PFSK-1 (cell line): ENCODE measurements around the gene PRR3.

Source experiments
- FOXP2 ChIP-seq: optimal IDR thresholded peaks from 2 replicates; pipeline ENCODE3; 2011; ENCODE audit warnings: borderline replicate concordance, control low read depth, inconsistent platforms; ENCODE audit not compliant: insufficient read depth; ENCODE audit errors: extremely low read length, extremely low read depth
- POLR2AphosphoS5 ChIP-seq: IDR thresholded peaks from 2 replicates; pipeline ENCODE4 v1.6.1; 2012; ENCODE audit warnings: low read depth, mild to moderate bottlenecking, control low read depth, low read length, moderate library complexity
- SIN3A ChIP-seq: IDR thresholded peaks from 2 replicates; pipeline ENCODE4 v1.6.1; 2012; ENCODE audit warnings: mild to moderate bottlenecking, low read length, moderate library complexity, borderline replicate concordance; ENCODE audit not compliant: insufficient read depth
- TAF1 ChIP-seq: IDR thresholded peaks from 2 replicates; pipeline ENCODE4 v1.6.1; 2012; ENCODE audit warnings: low read length, control low read depth, borderline replicate concordance; ENCODE audit not compliant: insufficient read depth
- TF ChIP-seq, protein P1 (sequence below), 2 experiments: IDR thresholded peaks; 2 replicates each; pipeline versions ENCODE4 v1.6.1 to v1.8.0; 2011 to 2012; ENCODE audit warnings: low read depth in 2 of 2, low read length in 2 of 2, control low read depth in 1 of 2, inconsistent platforms in 1 of 2, mild to moderate bottlenecking in 1 of 2, moderate library complexity in 1 of 2; ENCODE audit not compliant: insufficient read depth in 1 of 2

The PRR3 gene

DNA sequence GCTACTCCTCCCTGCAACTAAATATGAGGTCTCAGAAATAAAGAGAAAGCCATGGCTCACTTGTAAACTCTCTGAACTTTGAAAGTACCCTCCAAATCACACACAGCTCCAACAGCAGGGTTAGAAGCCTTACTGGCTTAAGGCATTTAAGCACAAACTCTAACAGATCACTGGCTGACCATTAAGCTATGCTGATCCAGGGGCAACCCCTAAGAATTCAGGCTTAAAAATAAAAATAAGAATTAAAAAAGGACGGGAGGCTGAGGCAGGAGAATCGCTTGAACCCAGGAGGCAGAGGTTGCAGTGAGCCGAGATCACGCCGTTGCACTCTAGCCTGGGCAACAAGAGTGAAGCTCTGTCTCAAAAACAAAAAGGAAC lies 45.9 kb upstream of the PRR3 start:
- TF ChIP-seq TAF1 (no peak), SIN3A (no peak), FOXP2 (no peak), POLR2AphosphoS5 (no peak)
- TF ChIP-seq, protein P1, sequence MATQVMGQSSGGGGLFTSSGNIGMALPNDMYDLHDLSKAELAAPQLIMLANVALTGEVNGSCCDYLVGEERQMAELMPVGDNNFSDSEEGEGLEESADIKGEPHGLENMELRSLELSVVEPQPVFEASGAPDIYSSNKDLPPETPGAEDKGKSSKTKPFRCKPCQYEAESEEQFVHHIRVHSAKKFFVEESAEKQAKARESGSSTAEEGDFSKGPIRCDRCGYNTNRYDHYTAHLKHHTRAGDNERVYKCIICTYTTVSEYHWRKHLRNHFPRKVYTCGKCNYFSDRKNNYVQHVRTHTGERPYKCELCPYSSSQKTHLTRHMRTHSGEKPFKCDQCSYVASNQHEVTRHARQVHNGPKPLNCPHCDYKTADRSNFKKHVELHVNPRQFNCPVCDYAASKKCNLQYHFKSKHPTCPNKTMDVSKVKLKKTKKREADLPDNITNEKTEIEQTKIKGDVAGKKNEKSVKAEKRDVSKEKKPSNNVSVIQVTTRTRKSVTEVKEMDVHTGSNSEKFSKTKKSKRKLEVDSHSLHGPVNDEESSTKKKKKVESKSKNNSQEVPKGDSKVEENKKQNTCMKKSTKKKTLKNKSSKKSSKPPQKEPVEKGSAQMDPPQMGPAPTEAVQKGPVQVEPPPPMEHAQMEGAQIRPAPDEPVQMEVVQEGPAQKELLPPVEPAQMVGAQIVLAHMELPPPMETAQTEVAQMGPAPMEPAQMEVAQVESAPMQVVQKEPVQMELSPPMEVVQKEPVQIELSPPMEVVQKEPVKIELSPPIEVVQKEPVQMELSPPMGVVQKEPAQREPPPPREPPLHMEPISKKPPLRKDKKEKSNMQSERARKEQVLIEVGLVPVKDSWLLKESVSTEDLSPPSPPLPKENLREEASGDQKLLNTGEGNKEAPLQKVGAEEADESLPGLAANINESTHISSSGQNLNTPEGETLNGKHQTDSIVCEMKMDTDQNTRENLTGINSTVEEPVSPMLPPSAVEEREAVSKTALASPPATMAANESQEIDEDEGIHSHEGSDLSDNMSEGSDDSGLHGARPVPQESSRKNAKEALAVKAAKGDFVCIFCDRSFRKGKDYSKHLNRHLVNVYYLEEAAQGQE (IDR thresholded peaks at IDR 0.05; ENCODE audit: insufficient read depth in 1 of 2, low read depth in 2 of 2, low read length in 2 of 2): no peak

GRCh38 chr6:30513451-30513850 lies 43.6 kb upstream of the PRR3 start:
- no peak for TF ChIP-seq FOXP2
- TF ChIP-seq TAF1: no peak
- TF ChIP-seq, protein P1 (IDR thresholded peaks at IDR 0.05; ENCODE audit: insufficient read depth in 1 of 2, low read depth in 2 of 2, low read length in 2 of 2): no peak
- TF ChIP-seq SIN3A: no peak
- TF ChIP-seq POLR2AphosphoS5: no peak

- TF ChIP-seq TAF1 (no peak), POLR2AphosphoS5 (no peak), SIN3A (no peak), FOXP2 (no peak)
- TF ChIP-seq, protein P1 (IDR thresholded peaks at IDR 0.05; ENCODE audit: insufficient read depth in 1 of 2, low read depth in 2 of 2, low read length in 2 of 2): no peak
Observed at GRCh38 chr6:30515106-30515505, 42.0 kb upstream of the PRR3 start.

DNA sequence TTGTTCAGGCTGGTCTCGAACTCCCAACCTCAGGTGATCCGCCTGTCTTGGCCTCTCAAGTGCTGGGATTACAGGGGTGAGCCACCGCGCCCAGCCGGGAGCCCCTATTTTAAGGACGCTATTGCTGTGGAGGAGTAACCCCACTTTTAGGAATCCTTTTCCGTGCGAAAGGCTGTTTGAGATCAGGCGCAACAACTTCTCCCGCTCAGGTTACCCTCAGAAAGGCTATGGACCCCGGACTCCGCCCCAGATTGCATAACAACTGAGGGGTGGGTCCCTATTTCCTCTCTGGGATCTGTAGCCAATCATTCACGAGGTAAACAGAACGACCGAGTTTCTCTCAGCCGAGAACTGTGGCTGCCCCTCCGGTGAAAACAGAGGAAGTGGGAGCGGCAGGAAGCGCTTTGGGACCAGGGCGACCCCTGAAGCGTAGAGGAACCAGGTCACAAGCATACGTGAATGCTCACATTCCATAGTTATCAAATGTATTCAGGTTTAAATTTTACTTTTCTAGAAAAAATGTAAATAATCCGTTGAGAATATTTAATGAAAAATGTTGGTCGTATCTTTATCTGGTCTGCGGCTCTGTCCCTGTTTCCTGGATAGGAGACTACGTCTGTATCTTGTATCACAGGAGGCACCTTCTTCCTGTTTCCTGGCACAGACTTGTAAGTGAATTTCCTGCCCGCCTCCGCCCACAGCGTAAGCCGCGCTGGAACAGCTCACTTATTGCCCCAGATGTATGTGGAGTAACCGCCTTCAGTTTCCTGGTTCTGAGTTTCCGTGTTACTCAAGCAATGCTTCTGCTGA lies 40.9 kb upstream of the PRR3 start:
- TF ChIP-seq SIN3A (peak; percentile 69; the same call in 1 of the 2 replicates), POLR2AphosphoS5 (peak; percentile 19; the same call in 1 of the 2 replicates), TAF1 (peak; percentile 14; the same call in 1 of the 2 replicates), FOXP2 (peak; percentile 80)
- TF ChIP-seq, protein P1 (IDR thresholded peaks at IDR 0.05; ENCODE audit: insufficient read depth in 1 of 2, low read depth in 2 of 2, low read length in 2 of 2): 0 out of 4 replicates have a peak, but pooled peaks of 1 of the 2 experiments have one; percentile 15

- TF ChIP-seq FOXP2: no peak
- TF ChIP-seq SIN3A: no peak
- no peak for TF ChIP-seq TAF1
- TF ChIP-seq POLR2AphosphoS5: no peak
Observed at GRCh38 chr6:30520522-30520921, 36.6 kb upstream of the PRR3 start.
